NK-92 treated with Interleukin-12 subunit alpha and Interleukin-12 subunit beta, amount 100 ng/mL, for 24 hours (cell line): Measurements from ENCODE around the gene DIDO1.
A peak's percentile ranks its signal among the peaks of the same experiment; 100 is the strongest.

Source experiments
- DNase-seq: peaks from one replicate; lab custom pipeline; 2025; lab: John Stamatoyannopoulos, UW

DIDO1 gene

DNA sequence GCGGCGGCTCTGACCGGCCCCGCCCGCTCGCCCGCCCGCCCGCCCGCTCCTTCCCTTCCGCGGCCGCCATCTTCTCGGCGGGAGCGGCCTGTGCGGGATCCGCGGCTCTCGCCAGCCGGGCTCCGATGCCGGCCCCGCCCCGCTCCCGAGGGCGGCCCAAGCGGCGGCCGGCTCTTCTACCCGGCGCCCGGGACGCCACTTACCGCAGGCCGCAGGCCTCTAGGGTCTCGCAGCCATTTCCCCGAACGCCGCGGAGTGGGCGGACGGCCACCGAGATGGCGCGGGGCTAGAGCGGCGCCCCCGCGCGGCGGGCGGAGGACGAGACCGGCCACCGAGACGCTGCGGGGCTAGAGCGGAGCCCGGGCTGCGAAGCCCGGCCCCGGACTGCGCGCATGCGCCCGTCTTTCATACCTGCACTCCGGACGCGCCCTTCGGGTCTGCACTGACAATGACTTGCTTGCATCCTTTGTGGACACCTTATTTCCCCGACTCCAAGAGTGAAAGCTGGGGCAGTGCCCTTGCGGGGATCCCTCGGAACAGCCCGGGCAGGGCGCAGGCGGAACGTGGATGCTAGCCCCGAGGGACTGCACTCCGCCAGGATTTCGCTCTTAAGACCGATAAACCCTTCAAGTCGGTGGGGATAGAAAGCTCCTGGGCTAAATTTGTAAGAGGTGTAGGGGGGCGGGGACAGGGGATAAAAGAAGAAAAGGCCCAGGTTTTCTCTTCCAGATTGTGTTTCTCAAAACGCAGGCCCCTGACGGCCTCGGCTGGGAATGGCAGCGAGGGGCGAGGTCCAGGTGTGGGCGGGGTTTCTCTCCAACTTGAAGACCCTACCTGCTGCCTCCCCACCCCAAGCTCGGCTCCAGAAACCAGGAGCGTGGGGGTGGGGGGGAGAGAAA is at the start of gene DIDO1:
Gene DIDO1 (minus strand): TSS at position 277 of the 899 bp plus-strand sequence.
- peak; percentile 87 for DNase-seq

DNA sequence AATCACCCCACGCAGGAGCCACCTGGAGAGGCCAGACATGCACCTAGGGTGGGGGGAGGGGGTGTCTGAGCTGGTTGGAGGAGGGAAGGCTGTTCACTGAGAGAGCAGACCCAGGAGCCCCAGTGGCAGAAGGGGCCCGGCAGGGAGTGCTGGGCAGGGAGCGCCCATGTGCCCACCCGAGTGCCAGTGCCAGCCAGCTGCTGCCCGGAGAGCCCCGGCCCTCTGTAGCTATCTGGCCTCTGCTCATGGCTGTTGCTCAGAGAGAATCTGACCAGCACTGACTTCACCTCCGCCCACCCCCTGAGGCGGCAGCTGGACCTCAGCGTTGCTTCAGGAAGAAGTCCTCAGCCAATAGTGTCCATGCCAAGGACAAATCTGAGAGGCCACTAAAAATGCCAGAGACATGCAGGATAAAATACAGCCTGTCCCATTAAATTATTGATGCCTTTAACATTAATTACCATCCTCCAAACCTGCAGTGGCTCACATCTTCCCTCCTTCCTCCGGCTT is 49.0 kb upstream of the DIDO1 start:
- no peak for DNase-seq

DNA sequence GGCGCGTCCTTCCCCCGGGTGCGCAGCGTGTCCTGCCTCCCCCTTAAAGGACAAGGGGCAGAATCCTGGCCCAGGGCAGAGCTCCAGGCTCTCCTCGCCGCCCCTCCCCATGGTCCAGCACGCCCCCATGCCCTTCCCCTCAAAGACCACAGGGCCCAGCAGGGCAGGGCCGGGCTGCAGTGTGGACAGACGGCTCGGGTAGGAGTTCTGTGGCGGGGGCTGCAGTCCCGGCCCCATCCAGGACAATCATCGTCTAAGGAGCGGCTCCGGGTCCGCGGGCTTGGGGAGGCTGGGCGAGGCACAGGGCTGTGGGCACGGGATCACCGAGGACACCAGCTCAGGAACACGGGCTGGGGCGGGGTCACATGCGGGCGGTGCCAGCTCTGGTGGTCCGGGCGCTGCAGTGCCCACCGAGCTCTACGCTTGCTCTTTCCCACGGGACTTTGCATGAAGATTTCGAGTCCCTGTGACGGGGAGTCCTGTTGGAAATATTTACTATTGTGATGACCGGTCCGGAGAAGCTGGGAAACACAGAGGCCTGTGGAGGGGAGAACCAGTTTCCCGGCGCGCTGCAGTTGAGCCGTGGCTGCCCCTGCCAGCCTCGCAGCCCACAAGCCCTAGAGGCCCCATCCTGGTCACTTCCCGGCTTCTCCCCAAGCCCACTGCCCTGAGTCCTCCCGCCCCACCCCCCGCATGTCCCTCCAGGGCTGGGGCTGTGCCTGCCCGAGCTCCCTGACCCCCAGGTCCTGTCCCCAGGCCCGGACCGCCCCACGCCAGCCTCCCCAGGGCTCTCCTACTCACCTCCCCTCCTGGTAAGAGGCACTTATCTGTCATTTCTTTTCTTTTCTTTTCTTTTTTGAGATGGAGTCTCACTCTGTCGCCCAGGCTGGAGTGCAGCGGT is 46.8 kb upstream of the DIDO1 start:
- DNase-seq, result no peak

DNA sequence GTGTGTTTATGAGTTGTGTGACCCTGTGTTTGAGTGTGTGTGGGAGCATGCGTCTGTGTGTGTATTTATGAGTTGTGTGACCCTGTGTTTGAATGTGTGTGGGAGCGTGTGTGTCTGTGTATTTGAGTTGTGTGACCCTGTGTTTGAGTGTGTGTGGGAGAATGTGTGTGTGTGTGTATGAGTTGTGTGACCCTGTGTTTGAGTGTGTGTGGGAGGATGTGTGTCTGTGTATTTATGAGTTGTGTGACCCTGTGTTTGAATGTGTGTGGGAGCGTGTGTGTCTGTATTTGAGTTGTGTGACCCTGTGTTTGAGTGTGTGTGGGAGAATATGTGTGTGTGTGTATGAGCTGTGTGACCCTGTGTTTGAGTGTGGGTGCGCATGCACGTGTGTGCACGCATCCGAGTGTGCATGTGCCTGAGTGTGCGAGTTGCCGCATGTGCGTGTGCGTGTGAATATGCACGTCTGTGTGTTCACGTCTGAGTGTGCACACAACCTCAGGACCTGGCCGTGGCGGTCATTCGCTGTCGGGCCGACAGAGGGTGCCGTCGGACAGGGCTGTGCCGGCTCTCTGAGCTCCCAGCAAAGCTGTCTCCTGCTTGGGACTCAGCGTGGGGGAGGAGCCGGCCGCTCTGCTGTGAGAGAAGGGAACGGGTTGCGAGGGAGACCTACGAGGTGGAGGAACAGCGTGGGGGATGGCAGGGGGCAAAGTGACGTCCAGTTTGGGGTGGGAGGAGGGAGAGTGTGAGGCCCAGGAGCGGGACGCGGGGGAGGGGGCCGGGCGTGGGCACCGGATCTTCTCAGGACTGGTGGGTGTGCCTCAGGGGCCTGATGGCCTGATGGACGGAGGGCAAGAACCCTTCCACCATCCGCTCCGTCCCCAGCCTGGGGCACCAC is 45.9 kb upstream of the DIDO1 start:
- peak; percentile 51 for DNase-seq

DNA sequence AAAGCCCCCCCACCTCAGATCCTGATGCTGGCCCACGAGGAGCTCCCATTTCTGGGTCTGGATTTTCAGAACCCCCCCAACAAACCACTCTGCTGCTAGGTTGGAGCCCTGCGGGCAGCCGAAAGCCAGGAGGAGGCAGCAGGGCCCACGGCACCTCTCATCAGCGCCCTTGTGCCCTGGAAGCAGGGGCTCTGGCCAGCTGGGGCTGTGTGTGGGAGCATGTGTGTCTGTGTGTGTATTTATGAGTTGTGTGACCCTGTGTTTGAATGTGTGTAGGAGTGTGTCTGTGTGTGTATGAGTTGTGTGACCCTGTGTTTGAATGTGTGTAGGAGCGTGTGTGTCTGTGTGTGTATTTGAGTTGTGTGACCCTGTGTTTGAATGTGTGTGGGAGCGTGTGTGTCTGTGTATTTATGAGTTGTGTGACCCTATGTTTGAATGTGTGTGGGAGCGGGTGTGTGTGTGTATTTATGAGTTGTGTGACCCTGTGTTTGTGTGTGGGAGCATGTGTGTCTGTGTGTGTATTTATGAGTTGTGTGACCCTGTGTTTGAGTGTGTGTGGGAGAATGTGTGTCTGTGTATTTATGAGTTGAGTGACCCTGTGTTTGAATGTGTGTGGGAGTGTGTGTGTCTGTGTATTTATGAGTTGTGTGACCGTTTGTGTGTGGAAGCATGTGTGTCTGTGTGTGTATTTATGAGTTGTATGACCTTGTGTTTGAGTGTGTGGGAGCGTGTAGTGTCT is 45.1 kb upstream of the DIDO1 start:
- no peak for DNase-seq

DNA sequence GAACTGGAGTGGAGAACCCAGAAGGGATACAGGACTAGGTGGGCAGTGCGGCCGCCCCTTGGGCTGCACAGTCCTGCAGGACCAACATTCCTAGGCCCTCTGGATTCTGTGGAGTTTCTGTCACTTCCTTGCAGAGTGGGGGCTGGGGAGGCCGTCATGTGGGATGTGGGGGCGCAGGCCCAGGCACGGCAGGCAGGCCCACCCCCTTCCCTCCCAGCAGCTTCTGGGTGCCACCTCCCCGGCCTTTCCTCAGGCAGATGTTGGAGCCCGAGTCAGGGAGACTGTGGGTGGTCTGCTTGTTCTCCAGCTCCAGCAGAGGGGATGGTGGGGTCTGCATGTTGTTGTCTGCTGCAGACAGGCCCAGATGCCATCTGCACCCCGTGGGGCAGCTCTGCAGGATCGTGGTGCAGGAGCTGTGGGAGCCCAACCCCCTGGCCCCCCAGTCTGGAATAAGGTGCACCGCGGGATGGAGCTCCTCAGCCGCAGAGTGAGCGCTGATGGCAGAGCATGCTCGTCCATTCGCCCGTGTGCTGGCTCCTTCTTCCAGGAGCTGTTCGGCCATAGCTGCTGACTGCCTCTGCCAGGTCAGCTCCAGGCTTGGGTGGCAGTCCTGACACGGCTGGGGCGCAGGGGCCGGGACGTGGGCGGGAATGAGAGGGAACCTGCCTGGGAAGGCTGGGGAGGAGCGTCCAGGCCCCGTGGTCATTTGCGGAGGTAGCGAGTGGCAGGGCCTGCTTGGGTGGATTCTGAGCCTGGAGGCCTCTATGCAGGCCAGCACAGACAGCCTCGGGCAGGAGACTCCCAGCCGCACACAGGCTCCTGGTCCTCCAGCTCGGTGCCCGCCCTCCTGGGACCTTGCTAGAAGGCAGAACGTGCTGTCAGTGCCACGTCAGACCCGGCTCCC is 44.3 kb upstream of the DIDO1 start:
- DNase-seq, result no peak

DNA sequence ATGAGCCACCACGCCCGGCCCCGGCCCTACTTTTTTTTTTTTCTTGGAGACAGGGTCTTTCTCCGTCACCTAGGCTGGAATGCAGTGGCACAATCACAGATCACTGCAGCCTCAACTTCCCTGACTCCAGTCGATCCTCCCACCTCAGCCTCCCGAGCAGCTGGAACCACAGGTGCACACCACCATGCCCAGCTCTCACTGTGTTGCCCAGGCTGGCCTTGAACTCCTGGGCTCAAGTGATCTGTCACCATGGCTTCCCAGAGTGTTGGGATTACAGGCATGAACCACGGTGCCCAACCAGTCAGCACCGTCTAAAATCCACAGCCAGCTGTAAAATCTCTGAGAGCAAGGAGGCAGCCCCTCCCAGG is 43.6 kb upstream of the DIDO1 start:
- no peak for DNase-seq

DNA sequence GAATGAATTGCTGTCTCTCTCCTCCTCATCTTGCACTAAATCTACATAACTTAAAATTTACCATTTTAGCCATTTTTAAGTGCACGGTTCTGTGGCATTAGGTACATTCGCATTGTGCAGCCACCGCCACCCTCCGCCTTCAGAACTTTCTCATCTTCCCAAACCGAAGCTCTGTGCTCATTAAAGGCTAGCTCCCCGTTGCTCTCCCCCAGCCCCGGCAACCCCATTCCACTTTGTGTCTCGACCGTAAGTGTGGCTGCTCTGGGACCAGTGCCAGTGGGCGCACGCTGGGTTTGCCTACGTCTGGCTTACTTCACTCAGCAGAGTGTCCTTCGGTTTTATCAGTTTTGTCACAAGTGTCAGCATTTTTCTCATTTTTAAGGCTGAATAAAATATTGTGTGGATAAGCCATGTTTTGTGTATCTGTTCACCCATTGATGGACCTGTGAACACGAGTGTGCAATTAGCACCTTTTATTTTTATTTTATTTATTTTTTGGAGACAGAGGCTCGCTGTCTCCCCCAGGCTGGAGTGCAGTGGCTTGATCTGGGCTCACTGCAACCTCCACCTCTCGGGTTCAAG is 43.0 kb upstream of the DIDO1 start:
- DNase-seq, result no peak

DNA sequence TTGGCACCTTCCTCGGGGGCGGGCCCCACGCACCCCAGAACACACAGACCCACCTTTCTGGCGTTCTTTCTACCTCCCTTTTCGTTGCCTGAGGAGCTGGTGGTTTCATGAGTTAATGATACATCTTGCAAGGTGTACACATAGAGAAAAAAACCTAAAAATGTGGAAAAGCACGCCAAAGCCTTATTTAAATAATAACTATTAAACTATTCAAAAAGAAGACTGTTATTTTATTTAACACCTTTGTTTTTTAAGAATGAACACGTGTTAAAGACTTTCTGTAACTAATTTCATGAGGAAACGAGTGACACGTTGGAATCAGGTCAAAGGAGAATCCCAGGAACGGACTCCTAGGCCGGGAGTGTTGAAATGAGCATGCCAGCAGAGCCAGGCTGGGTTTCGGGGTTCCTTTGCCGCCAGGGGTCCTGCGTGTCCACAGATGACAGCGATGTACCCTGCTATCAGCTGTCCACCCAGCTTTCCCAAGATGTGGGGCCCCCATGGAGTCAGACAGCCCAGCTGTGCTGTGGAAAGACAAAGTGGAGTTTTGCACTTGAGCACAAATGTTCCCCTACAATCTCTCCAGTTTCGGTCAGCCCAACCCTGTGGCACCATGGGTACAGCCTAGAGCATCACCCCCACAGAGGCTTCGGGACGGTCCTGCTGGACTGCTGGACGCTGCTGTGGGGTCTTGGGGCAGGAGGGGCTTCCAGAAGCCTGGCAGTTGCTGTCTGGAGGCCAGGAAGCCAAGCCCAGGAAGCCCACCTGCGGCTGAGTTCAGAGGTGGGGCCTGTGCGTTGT is 42.3 kb upstream of the DIDO1 start:
- no peak for DNase-seq

DNA sequence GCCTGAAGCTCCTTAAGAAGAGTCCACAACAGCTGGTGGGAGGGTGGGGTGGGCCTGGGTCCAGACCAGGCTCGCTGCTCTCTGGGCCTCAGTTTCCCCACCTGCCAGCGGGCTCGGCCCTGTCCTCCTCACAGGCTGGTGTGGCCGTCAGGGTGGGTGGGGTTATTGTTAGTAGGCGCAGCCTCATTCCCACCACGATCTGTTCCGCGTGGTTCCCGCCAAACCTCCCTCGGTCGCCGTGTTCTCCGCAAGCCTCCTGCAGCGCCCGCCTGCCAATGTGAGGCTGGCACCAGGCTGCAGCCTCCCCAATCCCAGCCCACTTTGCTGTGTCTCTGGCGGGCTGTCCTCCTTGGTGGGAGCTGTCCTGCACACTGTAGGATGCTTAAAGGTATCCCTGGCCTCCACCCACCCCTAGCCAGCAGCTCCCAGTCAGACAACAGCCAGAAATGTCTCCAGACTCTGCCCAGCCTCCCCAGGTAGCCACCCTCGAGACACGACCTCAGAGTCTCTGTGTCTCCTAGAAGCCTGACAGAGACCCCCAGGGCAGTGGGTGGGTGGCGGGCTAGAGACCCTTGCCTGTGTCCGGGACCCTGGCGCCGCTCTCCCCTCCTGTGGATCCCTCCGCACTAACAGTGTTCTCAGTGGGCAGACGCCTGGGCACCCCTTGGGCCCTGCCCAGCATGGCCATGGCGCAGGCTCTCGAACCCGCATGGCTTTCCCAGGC is 41.5 kb upstream of the DIDO1 start:
- no peak for DNase-seq

DNA sequence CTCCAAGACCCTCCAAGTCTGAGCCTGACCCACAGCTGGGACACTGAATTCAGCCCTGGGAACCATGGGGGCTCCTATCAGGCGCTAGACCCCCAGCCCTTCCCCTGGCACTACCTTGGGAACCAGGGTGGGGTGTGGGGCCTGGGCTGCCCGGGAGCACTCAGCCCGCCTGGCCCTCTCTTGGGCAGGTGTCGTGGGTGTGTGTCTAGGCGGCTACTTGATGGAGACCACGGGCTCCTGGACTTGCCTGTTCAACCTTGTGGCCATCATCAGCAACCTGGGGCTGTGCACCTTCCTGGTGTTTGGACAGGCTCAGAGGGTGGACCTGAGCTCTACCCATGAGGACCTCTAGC is 40.8 kb upstream of the DIDO1 start:
- DNase-seq, result no peak

DNA sequence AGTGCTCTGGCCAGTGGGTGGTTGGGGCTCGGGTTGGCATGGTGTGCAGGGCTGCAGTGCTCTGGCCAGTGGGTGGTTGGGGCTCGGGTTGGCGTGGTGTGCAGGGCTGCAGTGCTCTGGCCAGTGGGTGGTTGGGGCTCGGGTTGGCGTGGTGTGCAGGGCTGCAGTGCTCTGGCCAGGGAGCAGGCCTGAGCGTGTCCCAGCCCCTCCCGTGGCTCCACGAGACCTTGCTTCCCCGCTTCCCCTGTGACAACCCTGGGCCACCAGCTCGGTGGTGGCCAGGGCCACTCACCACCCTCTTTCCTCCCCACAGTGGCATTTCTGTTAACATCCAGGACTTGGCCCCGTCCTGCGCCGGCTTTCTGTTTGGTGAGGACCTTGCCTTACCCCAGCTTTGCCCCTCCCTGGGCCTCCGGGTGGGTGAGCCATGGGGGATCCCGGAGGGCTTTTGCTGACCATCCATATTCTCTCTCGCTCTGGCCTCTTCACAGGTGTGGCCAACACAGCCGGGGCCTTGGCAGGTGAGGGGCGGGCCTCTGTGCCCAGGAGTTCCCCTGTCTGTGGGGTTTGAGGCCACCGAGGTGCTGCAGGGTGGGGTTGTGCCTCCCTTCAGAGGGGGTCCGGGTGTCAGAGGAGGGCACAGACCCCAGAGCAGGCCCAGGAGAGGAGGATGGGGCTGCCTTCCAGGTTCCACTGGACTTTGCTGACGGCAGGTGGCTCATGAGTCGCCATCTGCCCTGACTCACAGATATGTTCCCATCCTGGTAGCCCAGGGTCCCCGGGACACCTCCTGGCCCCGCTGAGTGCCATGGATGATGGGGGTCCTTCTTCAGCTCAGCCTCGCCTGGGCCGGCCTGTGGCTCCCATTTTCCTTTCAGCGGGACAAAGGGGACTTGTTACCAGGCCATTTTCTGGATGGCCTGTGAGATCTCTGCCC is 40.2 kb upstream of the DIDO1 start:
- no peak for DNase-seq

DNA sequence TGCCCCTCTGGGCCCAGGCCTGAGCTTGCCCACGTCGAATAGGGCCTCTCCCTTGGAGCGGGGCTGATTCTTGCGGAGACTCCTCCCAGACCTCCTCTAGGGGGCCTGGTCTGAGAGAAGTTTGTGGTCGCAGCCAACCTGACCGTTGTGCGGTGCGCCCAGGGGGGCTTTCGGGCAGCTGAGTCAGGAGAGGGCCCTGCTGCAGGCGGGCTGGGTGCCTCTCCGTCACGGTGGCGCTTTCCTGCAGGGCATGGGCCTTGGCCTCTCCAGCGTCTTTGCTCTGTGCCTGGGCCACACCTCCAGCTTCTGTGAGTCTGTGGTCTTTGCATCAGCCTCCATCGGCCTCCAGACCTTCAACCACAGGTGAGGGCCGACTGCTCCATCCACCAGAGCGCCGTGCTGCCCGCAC is 39.1 kb upstream of the DIDO1 start:
- no peak for DNase-seq

DNA sequence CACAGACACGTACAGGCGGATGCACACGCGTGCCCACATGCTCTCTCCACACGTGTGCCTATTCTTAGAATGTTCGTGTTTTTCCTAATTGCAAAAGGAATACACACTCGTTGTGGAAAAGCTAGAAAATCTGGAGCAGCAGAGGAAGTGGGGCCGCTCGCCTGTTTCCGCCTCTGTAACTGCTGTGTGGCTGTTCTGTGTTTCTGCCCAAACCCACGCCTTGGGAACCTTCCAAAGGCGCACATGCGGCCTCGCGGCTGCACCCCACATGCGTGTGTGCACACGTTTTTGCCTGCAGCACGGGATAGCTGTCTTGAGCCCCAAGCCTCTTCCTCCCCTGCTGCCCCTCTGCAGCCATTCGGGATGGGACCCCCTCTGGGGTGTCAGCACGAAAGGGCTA is 38.4 kb upstream of the DIDO1 start:
- DNase-seq, result no peak

DNA sequence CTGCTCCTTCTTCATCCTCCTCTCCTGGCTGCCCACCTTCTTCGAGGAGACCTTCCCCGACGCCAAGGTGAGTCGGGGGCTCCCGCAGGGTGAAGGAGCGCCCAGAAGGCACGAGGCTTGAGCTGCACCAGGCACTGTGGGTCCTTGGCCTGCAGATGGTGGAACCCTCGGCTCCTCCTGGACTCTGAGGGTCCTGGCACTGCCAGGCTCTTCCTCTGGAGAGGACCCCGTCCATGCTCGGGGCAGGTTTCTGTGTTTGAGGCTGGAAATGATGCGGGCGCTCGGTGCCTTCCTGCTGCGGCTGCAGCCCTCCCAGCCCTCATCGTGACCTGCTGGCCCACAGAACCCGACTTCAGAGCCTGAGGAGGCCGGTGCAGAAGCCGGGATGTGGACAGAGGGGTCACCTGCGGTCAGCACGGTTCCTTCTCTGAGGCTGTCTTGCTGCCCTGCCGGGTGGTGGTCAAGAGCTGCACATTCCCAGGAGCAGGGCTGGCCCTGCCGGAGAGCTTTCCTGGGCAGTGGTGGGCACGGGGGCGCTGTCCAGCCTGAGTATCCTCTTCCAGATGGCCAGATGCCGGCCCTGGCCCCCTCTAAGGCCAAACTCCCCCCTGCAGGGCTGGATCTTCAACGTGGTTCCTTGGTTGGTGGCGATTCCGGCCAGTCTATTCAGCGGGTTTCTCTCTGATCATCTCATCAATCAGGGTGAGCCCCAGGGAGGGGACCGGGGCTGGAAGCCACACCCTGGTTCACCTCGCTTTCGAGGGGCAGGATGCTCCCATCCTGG is 37.5 kb upstream of the DIDO1 start:
- no peak for DNase-seq

DNA sequence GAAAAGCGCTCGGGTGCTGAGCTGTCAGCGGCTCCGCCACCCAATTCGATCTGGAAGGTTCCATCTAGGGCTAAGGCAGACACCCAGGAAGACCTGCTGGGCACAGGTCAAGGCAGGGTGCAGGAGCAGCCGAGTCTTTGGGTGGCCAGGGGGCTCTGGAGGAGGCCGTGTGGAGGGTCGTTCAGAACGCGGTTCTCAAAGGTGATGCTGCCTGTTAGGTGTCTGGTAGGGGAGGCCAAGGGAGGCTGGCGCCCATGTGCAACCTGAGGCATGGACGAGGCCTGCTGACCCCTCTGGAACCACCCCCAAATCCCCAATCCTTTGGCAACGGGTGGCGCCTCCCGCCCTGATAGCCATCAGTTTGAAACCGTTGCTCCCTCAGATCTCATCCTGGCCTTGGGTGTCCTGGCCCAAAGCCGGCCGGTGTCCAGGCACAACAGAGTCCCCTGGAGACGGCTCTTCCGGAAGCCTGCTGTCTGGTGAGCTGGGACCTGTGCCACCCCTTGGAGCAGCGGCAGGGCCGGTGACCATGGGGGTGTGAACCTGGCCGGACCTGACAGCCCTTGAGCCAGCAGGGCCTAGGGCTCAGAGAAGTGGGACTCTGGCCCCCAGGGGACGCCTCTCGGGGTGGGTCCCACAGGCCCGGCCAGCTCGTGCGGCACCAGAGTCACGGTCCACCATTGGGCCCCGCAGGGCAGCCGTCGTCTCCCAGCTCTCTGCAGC is 36.7 kb upstream of the DIDO1 start:
- DNase-seq, result no peak
